HCT116 (cell line): ENCODE measurements around the gene GABRR2. TPM values are rescaled to one million over a fixed set of nuclear protein-coding genes. Genes with fewer than 3 reads are reported as not detected.

Experiments
- ATAC-seq: fragments of 200-7000 bp; cut with Tn5 transposase; 2 replicates; pipeline ENCODE4 v1.9.1; 2020; ENCODE audit warnings: mild to moderate bottlenecking, moderate library complexity
- BruUV-seq: library from RNA; stranded (reverse); fragments of 400-500 nt; replicated peaks from 2 replicates; lab custom pipeline; 2021; lab: Mats Ljungman, UMichigan
- CTCF ChIA-PET: fragments of 300-600 bp; sonication (Branson Sonifier 250); formaldehyde crosslinking; loops from one replicate; lab custom pipeline; 2021; ENCODE audit warnings: antibody characterized with exemption; lab: Charles Lee
- POLR2A ChIA-PET: fragments of 300-600, 350-600 bp; sonication (Branson Sonifier 250); formaldehyde crosslinking; loops from one replicate; lab custom pipeline; 2021; ENCODE audit warnings: antibody characterized with exemption; lab: Charles Lee
- RAD21 ChIA-PET, 2 experiments: fragments of 300-600 bp; sonication (Branson Sonifier 250); formaldehyde crosslinking; loops; one replicate each; lab custom pipeline; 2023; ENCODE audit warnings: low total read pairs in 2 of 2; ENCODE audit not compliant: uncharacterized antibody in 2 of 2, unreplicated experiment in 2 of 2, low non-redundant PET in 1 of 2; lab: Charles Lee
- DNase-seq: peaks from one replicate; pipeline ENCODE4 v3.0.0-alpha.2; 2010; ENCODE audit warnings: low read depth, low spot score
- H2AFZ ChIP-seq: fragments of 200-600 bp; shearing (Covaris generic), sonication (generic); 2 replicates; pipeline ENCODE4 v1.6.1; 2017; ENCODE audit warnings: low read depth, mixed run types, mixed read lengths, antibody characterized with exemption, low read length; ENCODE audit not compliant: poor library complexity, severe bottlenecking
- H3K27ac ChIP-seq: 2 replicates; pipeline ENCODE4 v1.5.1; 2012; ENCODE audit warnings: low read depth, low read length
- H3K27me3 ChIP-seq: fragments of 200-600 bp; sonication (generic); 2 replicates; pipeline ENCODE4 v1.6.1; 2016; ENCODE audit warnings: mixed run types, low read length, mixed read lengths; ENCODE audit not compliant: insufficient read depth
- H3K36me3 ChIP-seq, 2 experiments: fragments of 200-500 bp in 1 of 2; fragments of 200-600 bp in 1 of 2; sonication (Bioruptor generic) in 1 of 2; sonication (generic) in 1 of 2; 2 replicates each; pipeline versions ENCODE4 v1.5.1 to v1.6.1; 2014 to 2016; ENCODE audit warnings: low read length in 2 of 2, inconsistent platforms in 1 of 2, mixed read lengths in 1 of 2, mixed run types in 1 of 2; ENCODE audit not compliant: insufficient read depth in 2 of 2, control insufficient read depth in 1 of 2
- H3K4me1 ChIP-seq, 2 experiments: fragments of 200-600 bp in 1 of 2; sonication (generic) in 1 of 2; 2 replicates each; pipeline versions ENCODE4 v1.5.1 to v1.6.1; 2012 to 2017; ENCODE audit warnings: low read length in 2 of 2, inconsistent platforms in 1 of 2, mild to moderate bottlenecking in 1 of 2, mixed read lengths in 1 of 2, mixed run types in 1 of 2, moderate library complexity in 1 of 2; ENCODE audit not compliant: insufficient read depth in 2 of 2, control insufficient read depth in 1 of 2
- H3K4me2 ChIP-seq: fragments of 200-600 bp; sonication (generic); 2 replicates; pipeline ENCODE4 v1.6.1; 2017; ENCODE audit warnings: mixed run types, low read length, mixed read lengths
- H3K4me3 ChIP-seq, 2 experiments: fragments of 200-600 bp in 1 of 2; sonication (generic) in 1 of 2; replicated peaks in 1 of 2; 2 replicates each; pipeline ENCODE4 v1.5.1; 2011 to 2016; ENCODE audit warnings: low read length in 2 of 2, control low read depth in 1 of 2, low read depth in 1 of 2, mild to moderate bottlenecking in 1 of 2, mixed read lengths in 1 of 2, mixed run types in 1 of 2
- H3K79me2 ChIP-seq: fragments of 200-600 bp; sonication (generic); 2 replicates; pipeline ENCODE4 v1.6.1; 2017; ENCODE audit warnings: mild to moderate bottlenecking, mixed run types, low read length, moderate library complexity, mixed read lengths; ENCODE audit not compliant: insufficient read depth
- H3K9ac ChIP-seq: fragments of 200-600 bp; sonication (generic); 2 replicates; pipeline ENCODE4 v1.6.1; 2016; ENCODE audit warnings: low read length, mixed read lengths
- H3K9me2 ChIP-seq: fragments of 200-600 bp; sonication (generic), shearing (Covaris generic); 2 replicates; pipeline ENCODE4 v1.6.1; 2017; ENCODE audit warnings: mixed run types, mild to moderate bottlenecking, moderate library complexity; ENCODE audit not compliant: insufficient read depth
- H3K9me3 ChIP-seq, 2 experiments: fragments of 200-500 bp in 1 of 2; fragments of 200-600 bp in 1 of 2; sonication (Bioruptor generic) in 1 of 2; sonication (generic) in 1 of 2; 2 replicates each; pipeline ENCODE4 v1.6.1; 2014 to 2017; ENCODE audit warnings: low read length in 2 of 2, mixed read lengths in 2 of 2, inconsistent platforms in 1 of 2, low read depth in 1 of 2, mild to moderate bottlenecking in 1 of 2, mixed run types in 1 of 2, moderate library complexity in 1 of 2; ENCODE audit not compliant: control insufficient read depth in 1 of 2, insufficient read depth in 1 of 2
- H4K20me1 ChIP-seq: fragments of 200-600 bp; sonication (generic), shearing (Covaris generic); 2 replicates; pipeline ENCODE4 v1.6.1; 2017; ENCODE audit warnings: mixed run types, mild to moderate bottlenecking, moderate library complexity; ENCODE audit not compliant: insufficient read depth
- CEBPB ChIP-seq: IDR thresholded peaks from 2 replicates; pipeline ENCODE4 v1.6.1; 2012; ENCODE audit warnings: low read depth
- EZH2phosphoT487 ChIP-seq: fragments of 200-600 bp; IDR thresholded peaks from 2 replicates; pipeline ENCODE4 v1.6.1; 2018; ENCODE audit warnings: antibody characterized with exemption, borderline replicate concordance
- JUND ChIP-seq: IDR thresholded peaks from 2 replicates; pipeline ENCODE4 v1.6.1; 2012
- POLR2A ChIP-seq: IDR thresholded peaks from 2 replicates; pipeline ENCODE4 v1.7.0; 2011; ENCODE audit warnings: borderline replicate concordance; ENCODE audit not compliant: insufficient read depth, insufficient read length; ENCODE audit errors: extremely low read depth
- SP1 ChIP-seq: IDR thresholded peaks from 2 replicates; pipeline ENCODE4 v1.6.1; 2012; ENCODE audit warnings: low read depth
- TCF7L2 ChIP-seq: IDR thresholded peaks from 2 replicates; pipeline ENCODE4 v1.7.0; 2011; ENCODE audit warnings: borderline replicate concordance, inconsistent platforms; ENCODE audit not compliant: insufficient read depth, insufficient read length; ENCODE audit errors: extremely low read depth
- YY1 ChIP-seq: IDR thresholded peaks from 2 replicates; pipeline ENCODE4 v1.6.1; 2011; ENCODE audit warnings: low read length, low read depth, moderate library complexity, mild to moderate bottlenecking; ENCODE audit not compliant: insufficient replicate concordance; ENCODE audit errors: extremely low read depth
- ZNF274 ChIP-seq: fragments of 200-500 bp; sonication (Bioruptor generic); IDR thresholded peaks from 2 replicates; pipeline ENCODE4 v1.6.1; 2014; ENCODE audit warnings: mild to moderate bottlenecking, low read depth, low read length, inconsistent platforms
- intact Hi-C: fragments of 100-400 bp; cut with micrococcal nuclease; formaldehyde crosslinking; loops from 2 replicates; pipeline ENCODE4 v1.10.0; 2022
- total RNA-seq: library from RNA; stranded (reverse); gene quantifications from one replicate; pipeline ENCODE4 v1.2.1, GENCODE V29; 2021; ENCODE audit not compliant: unreplicated experiment
- TF ChIP-seq, protein P1 (sequence below): IDR thresholded peaks from 2 replicates; pipeline ENCODE4 v1.6.1; 2012

GABRR2 gene
- total RNA-seq, 1 experiment from 2014 or later = 0.57 TPM

DNA sequence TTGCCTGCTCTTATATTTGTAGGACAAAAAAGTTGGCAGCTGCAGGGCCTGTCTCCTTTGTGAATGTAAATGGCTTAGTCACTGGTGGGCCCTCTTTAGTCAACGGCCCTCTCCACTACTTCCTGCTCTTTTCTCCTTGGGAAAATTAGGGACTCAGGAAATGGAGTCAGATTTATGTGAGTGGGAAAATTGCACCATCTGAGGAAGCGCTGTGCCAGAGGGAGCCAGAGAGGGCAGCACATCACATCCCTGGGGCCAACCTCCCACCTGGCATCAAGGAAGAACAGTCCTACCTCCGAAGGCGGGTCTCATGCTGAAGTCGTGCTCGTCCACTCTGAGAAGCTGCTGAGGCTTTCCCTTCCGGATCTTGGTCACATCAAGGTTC lies 15.6 kb downstream of the GABRR2 start (continued):
- TF ChIP-seq EZH2phosphoT487 = no peak

DNA sequence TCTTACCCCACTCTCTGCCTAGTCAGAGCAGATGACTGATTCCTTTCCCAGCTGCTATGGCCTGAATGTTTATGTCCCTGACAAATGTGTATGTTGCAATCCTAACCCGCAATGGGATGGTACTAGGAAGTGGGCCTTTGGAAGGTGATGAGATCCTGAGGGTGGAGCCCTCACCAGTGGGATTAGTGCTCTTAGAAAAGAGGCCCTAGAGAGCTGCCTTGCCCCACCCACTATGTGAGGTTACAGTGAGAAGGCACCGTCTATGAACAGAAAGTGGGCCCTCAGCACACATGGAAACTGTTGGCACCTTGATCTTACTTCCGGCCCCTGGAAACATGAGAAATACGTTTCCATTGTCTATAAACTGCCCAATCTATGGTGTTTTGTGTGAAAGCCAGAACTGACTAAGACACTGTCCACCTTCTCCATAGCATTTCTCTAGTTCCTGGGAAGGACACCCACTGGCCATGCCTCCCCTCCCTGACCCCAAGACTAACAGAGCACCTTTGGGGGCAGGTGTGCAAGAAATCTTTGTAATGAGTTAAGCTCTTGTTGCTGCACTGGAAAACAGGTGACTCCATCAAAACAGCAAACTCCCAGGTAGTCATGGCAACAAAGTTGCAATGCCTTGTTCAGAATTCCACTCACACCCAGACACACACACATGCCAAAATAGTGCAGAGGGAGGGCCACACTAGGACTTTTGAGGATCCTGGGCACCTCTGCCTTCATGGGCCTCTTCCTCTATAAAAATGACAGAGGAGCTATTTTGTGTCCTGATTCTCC lies 16.2 kb downstream of the GABRR2 start:
- DNase-seq = peak; percentile 58
- Histone ChIP-seq H3K4me1 (peaks cover 20 to 33% of the 10 kb centered on the region in 2 experiments), H3K4me2 (peak overlapping the region; percentile 96), H2AFZ (no peak overlapping the region), H3K4me3 (peak overlapping the region in 1 of 2 experiments; percentile 59; a peak in 2 of 4 replicates), H3K9me3 (no peaks in the 10 kb centered on the region; a peak in 1 of 4 replicates), H3K79me2 (no peaks in the 10 kb centered on the region), H3K27ac (peak overlapping the region; percentile 28; the same call in 1 of the 2 replicates), H4K20me1 (no peaks in the 10 kb centered on the region), H3K36me3 (no peaks in the 10 kb centered on the region), H3K27me3 (peaks cover 11% of the 10 kb centered on the region; the same call in 1 of the 2 replicates), H3K9ac (no peak overlapping the region), H3K9me2 (no peaks in the 10 kb centered on the region)
- ATAC-seq = peak; percentile 37
- ChIA-PET RAD21 (interaction anchor here (0.6 to 1.0 kb wide), 2 partner anchors 32 to 54 kb away, joined by 3 read pairs; partner anchors contain the start of gene UBE2J1 (in 1 of the 2)), POLR2A (interaction anchor here (0.7 to 1.3 kb wide), 4 partner anchors 21 to 119 kb away, joined by 3 read pairs; partner anchors contain the start of gene UBE2J1), CTCF (interaction anchor here (1.0 to 2.2 kb wide), 6 partner anchors 17 to 316 kb away, joined by 3 to 7 read pairs (median 6); no protein-coding TSS in a partner anchor)
- BruUV-seq = no TSS peak
- intact Hi-C loops = loop anchor here (5.0 kb wide), 1 partner anchor 53 kb away; the partner anchor contains the start of gene UBE2J1
- TF ChIP-seq SP1 (peak; percentile 62), TCF7L2 (peak; percentile 94), CEBPB (peak; percentile 97), ZNF274 (no peak), JUND (no peak; the same call in 1 of the 2 replicates), YY1 (no peak), POLR2A (no peak)
- TF ChIP-seq, protein P1, sequence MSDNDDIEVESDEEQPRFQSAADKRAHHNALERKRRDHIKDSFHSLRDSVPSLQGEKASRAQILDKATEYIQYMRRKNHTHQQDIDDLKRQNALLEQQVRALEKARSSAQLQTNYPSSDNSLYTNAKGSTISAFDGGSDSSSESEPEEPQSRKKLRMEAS = peak; percentile 17; the same call in 1 of the 2 replicates
